ENCODE data around the gene CDKAL1.
"Not testable (repeated sequence)": the region's sequence is repeated elsewhere in the genome, so short reads cannot be mapped to it uniquely, and the experiment has no call there.

Gene CDKAL1

GRCh38 chr6:20805021-20805420, 270.8 kb downstream of the CDKAL1 start:
- H3K4me1 ChIP-seq (ENCODE audit: insufficient read depth, low read length): peaks cover 3% of the 10 kb centered on the region
- H3K36me3 ChIP-seq (ENCODE audit: insufficient read depth, low read length): no peaks in the 10 kb centered on the region
- peaks cover 10% of the 10 kb centered on the region for H3K9me3 ChIP-seq (ENCODE audit: control insufficient read depth, insufficient read depth, low read length)
- H3K9ac ChIP-seq (ENCODE audit: low read depth, low read length): no peak overlapping the region

GRCh38 chr6:20806669-20807068, 272.4 kb downstream of the CDKAL1 start:
- Histone ChIP-seq H3K9ac (ENCODE audit: low read depth, low read length) (no peak overlapping the region), H3K4me1 (ENCODE audit: insufficient read depth, low read length) (peaks cover 16% of the 10 kb centered on the region), H3K9me3 (ENCODE audit: control insufficient read depth, insufficient read depth, low read length) (peaks cover 10% of the 10 kb centered on the region), H3K36me3 (ENCODE audit: insufficient read depth, low read length) (no peaks in the 10 kb centered on the region)

- H3K36me3 ChIP-seq (ENCODE audit: insufficient read depth, low read length): no peaks in the 10 kb centered on the region
- peaks cover 18% of the 10 kb centered on the region for H3K4me1 ChIP-seq (ENCODE audit: insufficient read depth, low read length)
- H3K9me3 ChIP-seq (ENCODE audit: control insufficient read depth, insufficient read depth, low read length): peaks cover 10% of the 10 kb centered on the region
- H3K9ac ChIP-seq (ENCODE audit: low read depth, low read length): no peak overlapping the region
Observed at GRCh38 chr6:20808439-20808838, 274.2 kb downstream of the CDKAL1 start.

GRCh38 chr6:20808924-20809323, 274.7 kb downstream of the CDKAL1 start:
- no peaks in the 10 kb centered on the region for H3K36me3 ChIP-seq (ENCODE audit: insufficient read depth, low read length)
- peaks cover 18% of the 10 kb centered on the region for H3K4me1 ChIP-seq (ENCODE audit: insufficient read depth, low read length)
- no peak overlapping the region for H3K9ac ChIP-seq (ENCODE audit: low read depth, low read length)
- H3K9me3 ChIP-seq (ENCODE audit: control insufficient read depth, insufficient read depth, low read length): peaks cover 12% of the 10 kb centered on the region

GRCh38 chr6:20810727-20811108, 276.5 kb downstream of the CDKAL1 start:
- no peaks in the 10 kb centered on the region for H3K36me3 ChIP-seq (ENCODE audit: insufficient read depth, low read length)
- peaks cover 18% of the 10 kb centered on the region for H3K4me1 ChIP-seq (ENCODE audit: insufficient read depth, low read length)
- H3K9ac ChIP-seq (ENCODE audit: low read depth, low read length): peak overlapping the region; percentile 22; the same call in 1 of the 2 replicates
- peaks cover 12% of the 10 kb centered on the region for H3K9me3 ChIP-seq (ENCODE audit: control insufficient read depth, insufficient read depth, low read length)

GRCh38 chr6:20811109-20811761, 277.0 kb downstream of the CDKAL1 start:
- Histone ChIP-seq H3K9ac (ENCODE audit: low read depth, low read length) (peak overlapping the region; percentile 22; the same call in 1 of the 2 replicates), H3K36me3 (ENCODE audit: insufficient read depth, low read length) (no peaks in the 10 kb centered on the region), H3K9me3 (ENCODE audit: control insufficient read depth, insufficient read depth, low read length) (peaks cover 8% of the 10 kb centered on the region), H3K4me1 (ENCODE audit: insufficient read depth, low read length) (peaks cover 18% of the 10 kb centered on the region)

GRCh38 chr6:20812776-20813175, 278.5 kb downstream of the CDKAL1 start:
- Histone ChIP-seq H3K9ac (ENCODE audit: low read depth, low read length) (no peak overlapping the region), H3K36me3 (ENCODE audit: insufficient read depth, low read length) (no peaks in the 10 kb centered on the region), H3K4me1 (ENCODE audit: insufficient read depth, low read length) (peaks cover 29% of the 10 kb centered on the region), H3K9me3 (ENCODE audit: control insufficient read depth, insufficient read depth, low read length) (peaks cover 3% of the 10 kb centered on the region; the same call in 1 of the 2 replicates)

GRCh38 chr6:20814494-20814893, 280.2 kb downstream of the CDKAL1 start:
- Histone ChIP-seq H3K36me3 (ENCODE audit: insufficient read depth, low read length) (no peaks in the 10 kb centered on the region), H3K4me1 (ENCODE audit: insufficient read depth, low read length) (peaks cover 34% of the 10 kb centered on the region), H3K9me3 (ENCODE audit: control insufficient read depth, insufficient read depth, low read length) (peaks cover 3% of the 10 kb centered on the region; the same call in 1 of the 2 replicates), H3K9ac (ENCODE audit: low read depth, low read length) (no peak overlapping the region)

- Histone ChIP-seq H3K9me3 (ENCODE audit: control insufficient read depth, insufficient read depth, low read length) (peaks cover 3% of the 10 kb centered on the region; the same call in 1 of the 2 replicates), H3K4me1 (ENCODE audit: insufficient read depth, low read length) (peaks cover 22% of the 10 kb centered on the region), H3K36me3 (ENCODE audit: insufficient read depth, low read length) (no peaks in the 10 kb centered on the region), H3K9ac (ENCODE audit: low read depth, low read length) (no peak overlapping the region)
Observed at GRCh38 chr6:20816126-20816525, 281.9 kb downstream of the CDKAL1 start.

- peaks cover 3% of the 10 kb centered on the region; the same call in 1 of the 2 replicates for H3K9me3 ChIP-seq (ENCODE audit: control insufficient read depth, insufficient read depth, low read length)
- H3K9ac ChIP-seq (ENCODE audit: low read depth, low read length): no peak overlapping the region
- peaks cover 16% of the 10 kb centered on the region for H3K4me1 ChIP-seq (ENCODE audit: insufficient read depth, low read length)
- no peaks in the 10 kb centered on the region for H3K36me3 ChIP-seq (ENCODE audit: insufficient read depth, low read length)
Observed at GRCh38 chr6:20817806-20818320, 283.6 kb downstream of the CDKAL1 start.

GRCh38 chr6:20819774-20820400, 285.6 kb downstream of the CDKAL1 start:
- Histone ChIP-seq H3K9me3 (ENCODE audit: control insufficient read depth, insufficient read depth, low read length) (no peaks in the 10 kb centered on the region), H3K4me1 (ENCODE audit: insufficient read depth, low read length) (peaks cover 16% of the 10 kb centered on the region), H3K36me3 (ENCODE audit: insufficient read depth, low read length) (no peaks in the 10 kb centered on the region), H3K9ac (ENCODE audit: low read depth, low read length) (no peak overlapping the region)

- H3K4me1 ChIP-seq (ENCODE audit: insufficient read depth, low read length): no peaks in the 10 kb centered on the region
- H3K9me3 ChIP-seq (ENCODE audit: control insufficient read depth, insufficient read depth, low read length): no peaks in the 10 kb centered on the region
- no peaks in the 10 kb centered on the region for H3K36me3 ChIP-seq (ENCODE audit: insufficient read depth, low read length)
- H3K9ac ChIP-seq (ENCODE audit: low read depth, low read length): no peak overlapping the region
Observed at GRCh38 chr6:20826378-20826777, 292.1 kb downstream of the CDKAL1 start.

- Histone ChIP-seq H3K9me3 (ENCODE audit: control insufficient read depth, insufficient read depth, low read length) (no peaks in the 10 kb centered on the region), H3K9ac (ENCODE audit: low read depth, low read length) (no peak overlapping the region)
Observed at GRCh38 chr6:20827798-20828197, 293.5 kb downstream of the CDKAL1 start.

GRCh38 chr6:20830576-20830975, 296.3 kb downstream of the CDKAL1 start:
- Histone ChIP-seq H3K4me1 (ENCODE audit: insufficient read depth, low read length) (peaks cover 17% of the 10 kb centered on the region), H3K9ac (ENCODE audit: low read depth, low read length) (no peak overlapping the region), H3K9me3 (ENCODE audit: control insufficient read depth, insufficient read depth, low read length) (no peaks in the 10 kb centered on the region), H3K36me3 (ENCODE audit: insufficient read depth, low read length) (no peaks in the 10 kb centered on the region)

More at GRCh38 chr6:20827798-20828197, 293.5 kb downstream of the CDKAL1 start:
- Histone ChIP-seq H3K4me1 (ENCODE audit: insufficient read depth, low read length) (no peaks in the 10 kb centered on the region), H3K36me3 (ENCODE audit: insufficient read depth, low read length) (no peaks in the 10 kb centered on the region)

- not testable (repeated sequence) for H3K9ac ChIP-seq (ENCODE audit: low read depth, low read length); H3K9me3 ChIP-seq (ENCODE audit: control insufficient read depth, insufficient read depth, low read length); H3K36me3 ChIP-seq (ENCODE audit: insufficient read depth, low read length)
- peaks cover 17% of the 10 kb centered on the region for H3K4me1 ChIP-seq (ENCODE audit: insufficient read depth, low read length)
Observed at GRCh38 chr6:20831251-20831650, 297.0 kb downstream of the CDKAL1 start.
